IPS-18c (cell line): ENCODE measurements around the gene MAPKAPK3.

Source experiments
- H3K4me3 ChIP-seq: 2 replicates; pipeline ENCODE4 v1.7.0; 2013; ENCODE audit warnings: low read depth, mild to moderate bottlenecking, low read length, moderate library complexity; ENCODE audit not compliant: insufficient read depth
- H3K9me3 ChIP-seq: one replicate; pipeline ENCODE4 v1.6.1; 2013; ENCODE audit warnings: mild to moderate bottlenecking, low read length, moderate library complexity; ENCODE audit not compliant: control insufficient read depth, insufficient read depth

Gene MAPKAPK3

DNA sequence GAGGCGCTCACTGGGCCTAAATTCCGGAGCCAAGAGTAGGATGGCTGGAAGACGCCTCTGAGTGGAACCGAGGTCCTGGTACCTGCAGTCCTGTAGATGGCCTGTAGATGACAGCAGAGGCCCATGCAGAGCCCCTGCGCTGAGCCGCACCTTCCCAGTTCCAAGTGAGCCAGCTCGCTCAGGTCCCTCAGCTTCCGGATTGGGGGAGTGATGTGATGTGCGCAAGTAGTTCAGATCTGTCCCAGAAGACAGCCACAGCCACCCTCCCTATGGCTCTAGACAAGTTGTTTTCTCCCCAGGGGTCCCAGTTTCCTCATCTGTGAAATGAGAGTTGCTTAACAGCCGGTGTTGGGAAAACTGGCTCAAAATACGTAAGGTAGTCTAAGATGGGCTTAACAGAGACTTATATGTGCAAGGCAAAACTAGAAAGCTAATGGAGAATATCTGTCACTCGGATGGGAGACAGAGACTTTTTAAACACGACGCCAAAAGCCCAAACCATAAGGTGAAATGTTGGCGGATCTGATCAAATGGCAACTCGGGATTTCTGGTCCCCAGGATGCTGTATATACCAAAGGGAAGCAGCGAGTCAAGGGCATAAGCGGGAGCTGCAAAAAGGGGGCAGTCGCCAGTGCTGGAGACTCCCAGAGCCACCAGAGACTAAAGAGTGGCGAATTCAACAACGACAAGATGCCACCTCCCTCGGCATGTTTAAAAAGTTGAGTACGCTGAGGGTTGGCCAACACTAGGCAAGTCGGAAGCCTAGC lies 765 bp upstream of the MAPKAPK3 start:
- Histone ChIP-seq H3K9me3 (no peaks in the 10 kb centered on the region), H3K4me3 (peak overlapping the region; percentile 69)

DNA sequence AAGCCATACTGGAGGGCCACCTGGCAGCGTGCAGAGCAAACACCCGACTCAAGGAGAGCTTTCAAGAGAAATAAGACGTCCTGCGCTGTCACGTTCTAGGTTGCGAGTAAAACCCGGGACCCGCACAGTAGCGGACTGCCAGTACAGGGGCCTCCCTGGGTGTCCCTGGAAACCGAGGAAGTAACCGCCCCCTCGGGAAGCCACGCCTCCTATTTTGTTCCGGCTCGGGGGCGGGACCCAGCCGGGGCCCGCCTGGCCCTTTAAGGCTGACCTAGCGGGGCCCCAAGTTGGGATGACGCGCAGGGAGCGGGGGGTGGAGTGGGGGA lies 218 bp upstream of the MAPKAPK3 start:
- H3K4me3 ChIP-seq, result peak overlapping the region; percentile 69
- H3K9me3 ChIP-seq, result no peaks in the 10 kb centered on the region

DNA sequence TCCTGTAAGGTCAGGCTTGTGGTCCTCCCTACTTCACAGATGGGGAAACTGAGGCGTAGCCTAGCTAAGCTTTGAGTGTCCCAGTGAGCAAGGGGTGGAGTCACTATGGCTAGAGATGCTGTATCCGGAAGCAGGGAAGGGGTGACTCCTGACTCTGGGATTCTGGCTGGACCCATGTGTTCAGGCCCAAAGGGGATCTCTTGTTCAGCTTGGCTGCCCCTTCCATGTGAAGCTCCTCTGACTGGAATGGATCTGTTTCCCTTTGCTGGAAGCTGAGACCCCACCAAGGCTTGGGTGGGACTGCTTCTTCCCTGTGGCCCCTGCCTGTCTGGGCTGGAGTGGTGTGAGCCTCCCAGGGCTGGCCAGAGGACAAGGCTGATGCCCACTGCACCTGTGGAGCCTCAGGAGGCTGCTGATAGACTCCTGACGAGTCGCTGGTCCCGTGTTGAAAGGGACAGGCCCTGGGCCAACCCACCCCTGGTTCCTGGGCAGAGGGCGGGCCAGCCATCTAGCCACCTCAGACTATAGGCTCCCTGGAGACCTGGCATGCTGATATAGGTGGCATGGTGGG lies 1.0 kb downstream of the MAPKAPK3 start:
- Histone ChIP-seq H3K9me3 (no peaks in the 10 kb centered on the region), H3K4me3 (peak overlapping the region; percentile 67)

DNA sequence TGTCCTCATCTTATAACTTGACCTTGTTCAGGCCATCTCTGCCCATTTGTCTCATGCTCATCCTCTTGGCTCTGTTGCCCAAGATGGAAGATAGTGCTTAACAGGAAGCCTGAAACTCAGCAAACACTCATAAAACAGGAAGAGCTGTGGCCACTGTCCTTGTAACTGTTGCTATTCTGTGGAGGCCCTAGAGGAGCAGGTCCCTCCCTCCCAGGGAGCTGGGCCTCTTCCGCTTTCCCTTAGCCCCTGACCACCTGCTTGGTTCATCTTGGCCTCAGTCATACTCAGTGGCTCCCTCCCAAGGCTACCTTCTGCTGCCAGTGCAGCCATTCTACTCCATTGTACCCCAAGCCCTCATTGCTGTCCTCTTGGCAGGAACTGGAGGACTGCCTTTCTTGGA lies 3.5 kb downstream of the MAPKAPK3 start:
- Histone ChIP-seq H3K9me3 (no peaks in the 10 kb centered on the region), H3K4me3 (no peak overlapping the region)

DNA sequence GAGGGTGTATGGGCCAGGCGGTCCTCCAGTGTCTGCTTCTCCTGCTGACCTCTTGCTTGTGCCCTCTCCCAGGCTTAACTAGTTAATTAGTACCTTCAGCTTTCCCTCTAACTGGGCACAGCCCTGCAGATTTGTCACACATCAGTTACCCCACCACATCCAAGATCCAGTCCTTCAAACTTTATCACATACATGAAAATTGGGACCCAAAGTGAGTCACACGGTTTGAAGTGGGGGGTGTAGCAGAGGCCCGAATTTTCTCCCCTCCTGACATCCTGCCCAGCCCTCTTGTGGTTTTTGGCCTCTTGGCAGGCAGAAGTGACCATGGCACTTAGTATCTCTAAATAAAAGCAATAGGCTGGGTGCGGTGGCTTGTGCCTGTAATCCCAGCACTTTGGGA lies 3.9 kb downstream of the MAPKAPK3 start:
- Histone ChIP-seq H3K4me3 (no peak overlapping the region), H3K9me3 (no peaks in the 10 kb centered on the region)

DNA sequence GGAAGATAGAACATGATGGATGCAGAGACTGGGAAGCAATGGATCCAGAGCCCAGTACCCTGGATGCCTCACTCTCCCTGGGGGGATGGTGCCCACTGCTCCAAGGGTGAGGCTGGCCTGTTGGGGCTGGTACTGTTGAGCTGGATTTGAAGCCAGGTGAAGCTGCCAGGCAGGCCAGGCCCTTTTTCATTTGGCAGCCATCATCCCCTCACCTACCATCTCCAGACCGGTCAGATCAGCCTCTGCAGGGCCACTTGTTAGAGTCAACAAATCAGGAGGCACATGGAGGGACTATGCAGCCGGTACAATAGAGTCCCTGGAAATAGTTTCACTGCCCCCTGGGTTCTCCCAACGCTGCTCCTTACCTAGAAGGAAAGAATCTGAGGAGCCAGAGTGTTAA lies 5.9 kb downstream of the MAPKAPK3 start:
- no peak overlapping the region; the same call in 1 of the 2 replicates for H3K4me3 ChIP-seq
- H3K9me3 ChIP-seq, result no peaks in the 10 kb centered on the region

DNA sequence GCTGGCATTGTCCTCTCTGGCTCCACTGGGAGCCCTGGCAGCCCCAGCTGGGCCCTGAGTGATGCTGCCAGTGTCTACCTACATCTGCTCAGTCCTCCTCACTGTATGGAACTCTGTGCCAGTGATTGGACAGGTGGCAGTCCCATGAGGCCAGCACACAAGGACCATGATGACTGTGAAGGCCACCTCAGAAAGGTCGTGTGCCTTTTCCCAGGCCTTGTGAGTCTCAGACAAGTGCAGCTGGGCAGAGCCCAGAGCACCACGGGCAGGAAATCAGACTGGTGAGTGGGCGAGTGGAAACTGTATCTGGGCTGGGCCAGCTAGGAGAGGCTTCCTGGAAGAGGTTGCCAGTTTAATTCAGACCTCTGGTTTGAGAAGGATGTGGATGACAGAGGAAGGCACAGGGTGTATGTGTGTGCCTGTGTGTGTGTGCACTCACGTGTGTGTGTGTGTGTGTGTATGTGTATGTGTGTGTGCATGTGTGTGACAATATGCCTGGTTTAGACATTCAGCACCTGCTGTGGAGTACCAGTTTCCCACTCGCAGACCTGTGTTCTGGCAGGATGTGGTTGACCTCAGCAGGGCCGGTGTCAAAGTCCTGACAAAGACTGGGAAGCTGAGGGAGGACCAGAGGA lies 7.0 kb downstream of the MAPKAPK3 start:
- Histone ChIP-seq H3K9me3 (no peaks in the 10 kb centered on the region), H3K4me3 (no peak overlapping the region)

DNA sequence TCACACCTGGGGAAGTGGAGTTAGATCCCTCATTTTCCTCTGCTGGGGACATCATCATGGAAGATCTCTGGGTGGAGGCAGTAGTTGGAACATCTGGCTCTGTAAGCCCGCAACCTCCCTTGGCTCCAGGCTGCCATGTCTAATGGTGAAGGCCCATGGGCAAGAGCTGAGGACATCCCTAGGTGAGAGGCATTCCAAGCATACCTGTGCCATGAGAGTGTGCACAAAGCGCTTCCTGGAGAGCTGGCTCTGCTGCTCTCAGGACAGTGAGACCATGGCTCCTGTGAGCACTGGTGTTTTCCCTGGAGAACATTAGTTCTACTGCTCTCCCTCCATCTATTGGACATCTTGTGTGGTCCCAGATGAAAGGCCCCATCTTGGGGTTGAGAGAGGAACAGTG lies 7.7 kb downstream of the MAPKAPK3 start:
- H3K9me3 ChIP-seq, result no peaks in the 10 kb centered on the region
- H3K4me3 ChIP-seq, result no peak overlapping the region

DNA sequence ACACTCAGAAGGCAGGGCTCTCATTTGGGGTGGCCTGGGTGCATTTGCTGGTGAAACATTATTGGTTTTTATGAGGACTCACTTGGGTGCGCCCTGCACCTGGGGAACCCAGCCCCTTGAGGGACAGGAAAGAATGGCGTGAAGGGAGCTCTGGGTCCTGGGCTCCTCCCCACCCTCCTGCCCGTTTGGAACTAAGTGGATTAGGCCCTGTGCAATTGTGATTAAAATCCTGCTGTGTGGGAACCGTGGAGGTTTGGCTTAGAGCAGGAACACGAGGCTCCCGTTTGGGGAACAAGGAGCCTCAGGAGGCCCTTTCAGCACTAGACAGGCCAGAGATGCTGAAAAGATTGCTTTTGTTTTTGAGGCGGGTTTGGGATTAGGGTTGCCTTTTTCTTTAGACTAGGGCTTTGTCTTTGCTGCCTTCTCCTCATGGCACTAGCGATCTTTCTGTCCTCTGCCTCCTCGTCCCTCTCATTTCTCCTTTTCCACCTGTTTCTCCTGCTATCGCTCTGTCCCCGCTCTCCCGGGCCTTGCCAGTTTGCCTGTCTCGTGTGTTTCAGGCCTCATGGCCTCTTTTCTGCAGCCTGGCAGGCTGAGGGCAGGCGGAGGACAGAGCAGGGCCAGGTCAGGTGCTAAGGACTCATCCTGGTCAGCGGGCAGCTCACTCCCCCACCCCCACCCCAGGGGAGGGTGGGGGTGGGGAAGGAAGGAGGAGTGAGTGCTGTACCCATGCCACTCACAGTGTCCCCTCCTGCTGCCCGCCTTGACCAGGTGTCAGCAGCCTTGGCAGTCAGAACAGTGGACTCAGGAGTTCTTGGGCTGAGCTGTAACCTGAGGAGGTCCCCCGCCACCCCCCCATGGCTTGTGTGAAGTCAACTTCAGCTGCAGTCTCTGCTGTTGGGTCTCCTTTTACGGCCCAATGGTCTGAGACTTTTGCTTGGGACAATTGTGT lies 8.6 kb downstream of the MAPKAPK3 start:
- Histone ChIP-seq H3K9me3 (no peaks in the 10 kb centered on the region), H3K4me3 (no peak overlapping the region)

DNA sequence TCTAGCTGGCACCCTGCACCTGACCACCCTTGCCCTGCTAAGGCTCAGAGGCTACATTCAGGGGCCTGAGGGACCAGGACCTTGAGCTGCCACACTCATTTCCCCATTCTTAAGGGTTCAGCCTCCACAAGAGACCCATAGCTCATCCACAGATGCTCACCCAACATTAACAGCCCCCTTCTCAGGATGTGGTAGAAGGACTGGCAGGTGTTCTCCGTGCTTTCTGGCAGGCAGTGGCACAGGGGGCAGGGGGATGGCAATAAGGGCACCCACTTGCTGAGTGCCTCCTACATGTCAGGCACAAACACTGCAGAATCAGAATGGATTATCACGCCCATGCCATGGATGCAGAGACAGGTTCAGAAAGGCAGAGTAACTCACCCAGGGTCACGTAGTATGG lies 9.4 kb downstream of the MAPKAPK3 start:
- H3K9me3 ChIP-seq, result no peaks in the 10 kb centered on the region
- no peak overlapping the region; the same call in 1 of the 2 replicates for H3K4me3 ChIP-seq

DNA sequence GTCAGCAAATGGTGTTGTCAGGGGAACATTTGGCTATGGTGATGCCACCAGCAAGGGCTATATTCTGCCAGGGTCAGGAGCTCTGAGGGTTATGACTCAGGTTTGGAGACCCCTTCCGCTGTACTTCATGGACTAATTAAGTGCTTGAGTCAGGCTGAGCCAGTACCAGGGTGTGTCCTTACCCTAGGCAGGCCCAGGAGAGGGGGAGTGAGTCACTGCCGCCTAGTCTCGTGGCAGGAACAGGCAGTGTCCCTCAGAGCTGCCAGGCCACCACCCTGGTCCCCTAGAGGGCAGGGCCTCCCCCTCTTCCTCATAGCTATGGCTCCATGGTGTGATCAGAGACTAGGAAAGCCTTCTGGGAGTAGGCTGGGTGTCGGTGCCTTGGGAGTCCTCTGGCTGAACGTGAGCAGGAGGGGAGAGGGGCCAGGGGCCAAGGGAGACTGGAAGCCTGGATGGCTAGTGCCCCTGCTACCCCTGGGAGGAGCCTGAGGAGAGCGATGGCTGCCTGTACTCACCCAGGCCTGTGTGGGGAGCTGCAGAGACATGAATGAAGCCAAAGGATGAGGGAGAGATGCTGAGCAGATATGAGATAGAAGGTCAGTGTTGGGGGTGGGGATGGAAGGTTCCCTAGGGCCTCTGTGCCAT lies 10.6 kb downstream of the MAPKAPK3 start:
- no peak overlapping the region for H3K4me3 ChIP-seq
- H3K9me3 ChIP-seq, result no peaks in the 10 kb centered on the region

DNA sequence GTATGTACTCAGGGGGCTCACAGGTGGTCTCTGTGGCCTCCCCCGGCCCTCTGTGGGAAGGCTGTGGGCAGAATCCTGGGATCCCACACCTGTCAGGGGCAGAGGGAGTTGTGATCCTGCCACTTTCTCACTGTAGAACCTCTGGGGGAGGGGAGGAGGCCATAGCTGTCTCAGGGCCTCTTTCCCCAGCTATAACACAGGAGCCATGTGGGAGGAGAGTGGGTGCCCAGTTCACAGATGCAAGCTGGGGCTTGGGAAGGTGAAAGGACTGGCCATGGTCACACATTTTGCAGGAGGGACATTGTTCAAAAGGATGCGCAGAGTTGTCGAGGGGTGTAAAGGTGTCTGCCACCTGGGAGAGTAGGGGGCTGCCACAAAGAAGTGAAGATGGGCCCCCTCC lies 11.7 kb downstream of the MAPKAPK3 start:
- no peaks in the 10 kb centered on the region for H3K9me3 ChIP-seq
- H3K4me3 ChIP-seq, result no peak overlapping the region

DNA sequence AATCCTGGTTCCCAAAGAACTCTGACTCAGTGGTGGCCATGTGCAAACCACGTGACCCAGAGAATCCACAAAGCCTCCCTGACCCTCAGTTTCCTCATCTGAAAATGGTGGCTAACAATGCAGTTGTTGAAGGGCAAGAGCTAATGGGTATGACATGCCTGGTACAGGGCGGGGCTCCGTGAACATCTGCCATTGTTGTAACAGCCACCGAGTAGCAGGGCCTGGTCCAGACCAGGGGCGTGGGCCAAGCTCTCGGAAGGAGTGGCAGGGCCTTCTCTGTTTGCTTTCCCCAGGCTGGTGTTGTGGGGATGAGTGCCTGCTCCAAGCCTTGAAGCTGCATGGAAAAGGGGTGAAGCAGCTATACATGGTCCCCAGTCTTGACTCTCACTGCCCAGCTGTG lies 13.4 kb downstream of the MAPKAPK3 start:
- Histone ChIP-seq H3K4me3 (no peak overlapping the region), H3K9me3 (no peaks in the 10 kb centered on the region)

DNA sequence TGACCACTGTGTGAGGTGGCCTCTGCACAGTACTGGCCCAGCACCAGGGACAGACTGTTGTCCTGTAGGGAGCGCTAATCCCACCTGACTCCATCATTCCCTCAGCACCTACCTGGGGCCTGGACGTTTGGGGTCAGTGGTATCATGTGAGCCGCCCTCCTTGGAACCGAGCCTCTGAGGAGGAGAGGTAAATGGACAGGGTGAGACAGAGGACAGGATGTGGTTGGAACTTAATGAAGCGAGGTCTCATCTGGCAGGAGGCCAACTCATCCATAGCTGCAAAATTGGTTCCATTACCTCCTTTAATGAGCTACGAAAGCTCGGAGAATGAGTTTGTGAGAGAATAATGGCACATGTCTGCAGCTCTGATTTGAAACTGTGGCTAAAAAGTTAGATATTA lies 13.9 kb downstream of the MAPKAPK3 start:
- no peak overlapping the region for H3K4me3 ChIP-seq

DNA sequence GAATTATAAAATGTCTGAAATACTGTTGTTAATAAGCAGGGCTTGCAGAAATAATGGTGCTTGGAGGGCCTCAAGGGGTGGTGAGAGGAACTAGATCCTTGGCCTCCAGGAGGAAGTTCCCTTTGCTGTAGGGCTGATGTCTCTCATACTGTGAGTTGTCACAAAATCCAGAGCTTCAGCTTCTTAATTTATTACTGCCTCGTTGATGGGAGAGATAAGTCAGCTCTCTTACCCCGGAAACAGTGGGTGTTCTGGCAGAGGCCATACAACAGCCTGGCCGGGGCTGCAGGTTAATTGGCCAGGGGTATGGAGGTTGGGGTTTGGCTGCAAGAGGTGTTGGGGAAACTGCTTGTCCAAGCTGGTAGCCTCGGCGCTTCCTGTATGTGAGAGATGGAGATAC lies 15.5 kb downstream of the MAPKAPK3 start:
- H3K9me3 ChIP-seq, result no peaks in the 10 kb centered on the region
- H3K4me3 ChIP-seq, result no peak overlapping the region

More for the DNA sequence above, 13.9 kb downstream of the MAPKAPK3 start:
- H3K9me3 ChIP-seq, result no peaks in the 10 kb centered on the region

DNA sequence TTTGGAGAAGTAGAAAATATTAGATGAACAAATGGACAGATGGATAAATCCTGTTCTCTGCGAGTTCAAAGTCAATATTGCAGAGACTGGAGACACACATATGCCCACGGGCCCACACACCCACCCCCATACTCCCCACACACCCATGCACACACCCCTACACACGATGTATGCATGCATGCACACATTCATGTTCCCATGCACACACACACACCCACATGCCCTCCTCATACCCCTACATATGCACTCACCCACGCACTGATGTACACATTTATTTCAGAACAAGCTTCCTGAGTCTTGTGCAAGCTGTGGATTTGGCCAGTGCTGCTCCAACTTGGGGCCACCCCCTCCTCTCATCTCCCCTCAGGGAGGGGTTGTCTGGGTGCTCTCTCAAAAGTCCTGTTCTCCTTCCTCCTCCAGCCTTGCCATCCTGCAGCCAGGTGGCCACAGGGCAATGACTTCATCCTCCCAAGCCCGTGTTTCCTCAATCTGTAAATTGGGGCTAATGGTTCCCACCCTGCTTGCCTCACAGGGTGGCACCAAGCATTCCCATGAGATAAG lies 16.4 kb downstream of the MAPKAPK3 start:
- H3K4me3 ChIP-seq, result no peak overlapping the region
- H3K9me3 ChIP-seq, result no peaks in the 10 kb centered on the region

DNA sequence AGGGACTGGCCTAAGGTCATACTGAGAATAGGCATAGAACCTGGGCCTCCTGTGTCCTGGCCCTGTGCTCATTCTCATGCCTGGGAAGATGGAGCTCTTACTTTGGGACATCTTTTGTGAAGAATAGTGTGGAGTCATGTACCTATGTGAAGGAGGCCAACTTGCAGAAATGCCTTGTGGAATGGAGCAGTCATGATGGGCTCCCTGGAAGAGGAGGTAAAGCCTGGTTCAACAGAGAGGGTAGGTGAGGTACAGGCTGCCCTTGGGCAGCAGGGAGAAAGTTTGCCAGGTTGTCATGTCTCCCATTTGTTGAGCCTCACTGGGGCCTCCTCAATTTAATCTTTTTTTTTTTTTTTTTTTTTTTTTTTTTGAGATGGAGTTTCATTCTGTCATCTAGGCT lies 18.1 kb downstream of the MAPKAPK3 start:
- no peak overlapping the region for H3K4me3 ChIP-seq
- no peaks in the 10 kb centered on the region for H3K9me3 ChIP-seq
